C4-2B (cell line): ENCODE measurements around the gene BCL11B.

Experiments used
- H3K27ac ChIP-seq: fragments of 450-650 bp; 2 replicates; pipeline ENCODE4 v1.5.1; 2017
- ZFX ChIP-seq: fragments of 450-650 bp; IDR thresholded peaks from 2 replicates; pipeline ENCODE4 v1.6.1; 2017
- TF ChIP-seq, protein P1 (sequence below): fragments of 450-650 bp; conservative IDR thresholded peaks from 2 replicates; pipeline ENCODE4 v1.5.1; 2017; ENCODE audit warnings: mild to moderate bottlenecking

The BCL11B gene

DNA sequence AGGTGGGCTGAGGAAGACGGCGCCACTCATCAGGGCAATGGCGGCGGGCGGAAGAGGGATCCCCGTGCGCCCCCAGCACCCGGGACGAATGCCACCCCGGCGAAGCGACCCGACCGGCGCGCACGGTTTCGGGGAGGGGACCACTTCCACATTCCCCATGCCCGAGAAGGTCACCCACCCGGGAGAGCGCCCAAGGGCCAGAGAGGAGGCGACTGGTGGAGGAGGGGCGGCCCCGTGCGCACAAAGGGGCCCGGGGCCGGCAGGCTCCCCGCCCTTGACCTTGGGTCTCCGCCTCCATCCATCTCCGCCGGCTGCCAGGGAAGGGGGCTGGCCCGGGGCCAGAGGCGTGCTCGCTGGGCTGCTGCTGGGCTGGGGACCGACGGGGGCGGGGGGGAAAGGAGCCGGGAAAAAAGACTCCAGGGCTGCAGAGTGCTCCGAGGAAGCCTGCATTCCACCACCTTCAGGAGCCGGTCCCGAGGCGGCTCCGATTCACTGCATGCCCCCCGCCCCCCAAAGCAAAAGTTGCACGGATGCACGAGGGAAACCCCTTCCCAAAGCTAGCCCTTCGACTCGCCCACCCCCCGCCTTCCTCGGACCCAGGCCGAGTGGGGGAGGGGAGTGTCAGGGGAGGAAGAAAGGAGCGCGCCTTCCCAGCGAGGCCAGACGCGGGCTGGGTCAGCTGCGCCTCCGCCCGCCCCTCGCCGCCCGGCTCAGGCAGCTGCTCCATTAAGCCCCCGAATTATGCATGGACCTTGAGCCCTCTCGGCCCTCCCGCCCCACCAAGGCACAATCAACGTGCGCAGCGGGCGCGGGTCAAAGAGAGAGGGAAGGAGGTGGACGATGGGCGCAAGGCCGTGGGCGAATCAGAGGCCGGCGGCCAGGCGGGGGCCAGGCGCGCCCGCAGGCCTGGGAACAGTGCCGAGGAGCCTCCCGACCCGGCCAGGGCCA lies 26.2 kb downstream of the BCL11B start:
- no peak overlapping the region for H3K27ac ChIP-seq
- TF ChIP-seq, protein P1, sequence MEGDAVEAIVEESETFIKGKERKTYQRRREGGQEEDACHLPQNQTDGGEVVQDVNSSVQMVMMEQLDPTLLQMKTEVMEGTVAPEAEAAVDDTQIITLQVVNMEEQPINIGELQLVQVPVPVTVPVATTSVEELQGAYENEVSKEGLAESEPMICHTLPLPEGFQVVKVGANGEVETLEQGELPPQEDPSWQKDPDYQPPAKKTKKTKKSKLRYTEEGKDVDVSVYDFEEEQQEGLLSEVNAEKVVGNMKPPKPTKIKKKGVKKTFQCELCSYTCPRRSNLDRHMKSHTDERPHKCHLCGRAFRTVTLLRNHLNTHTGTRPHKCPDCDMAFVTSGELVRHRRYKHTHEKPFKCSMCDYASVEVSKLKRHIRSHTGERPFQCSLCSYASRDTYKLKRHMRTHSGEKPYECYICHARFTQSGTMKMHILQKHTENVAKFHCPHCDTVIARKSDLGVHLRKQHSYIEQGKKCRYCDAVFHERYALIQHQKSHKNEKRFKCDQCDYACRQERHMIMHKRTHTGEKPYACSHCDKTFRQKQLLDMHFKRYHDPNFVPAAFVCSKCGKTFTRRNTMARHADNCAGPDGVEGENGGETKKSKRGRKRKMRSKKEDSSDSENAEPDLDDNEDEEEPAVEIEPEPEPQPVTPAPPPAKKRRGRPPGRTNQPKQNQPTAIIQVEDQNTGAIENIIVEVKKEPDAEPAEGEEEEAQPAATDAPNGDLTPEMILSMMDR: no peak
- no peak for TF ChIP-seq ZFX

DNA sequence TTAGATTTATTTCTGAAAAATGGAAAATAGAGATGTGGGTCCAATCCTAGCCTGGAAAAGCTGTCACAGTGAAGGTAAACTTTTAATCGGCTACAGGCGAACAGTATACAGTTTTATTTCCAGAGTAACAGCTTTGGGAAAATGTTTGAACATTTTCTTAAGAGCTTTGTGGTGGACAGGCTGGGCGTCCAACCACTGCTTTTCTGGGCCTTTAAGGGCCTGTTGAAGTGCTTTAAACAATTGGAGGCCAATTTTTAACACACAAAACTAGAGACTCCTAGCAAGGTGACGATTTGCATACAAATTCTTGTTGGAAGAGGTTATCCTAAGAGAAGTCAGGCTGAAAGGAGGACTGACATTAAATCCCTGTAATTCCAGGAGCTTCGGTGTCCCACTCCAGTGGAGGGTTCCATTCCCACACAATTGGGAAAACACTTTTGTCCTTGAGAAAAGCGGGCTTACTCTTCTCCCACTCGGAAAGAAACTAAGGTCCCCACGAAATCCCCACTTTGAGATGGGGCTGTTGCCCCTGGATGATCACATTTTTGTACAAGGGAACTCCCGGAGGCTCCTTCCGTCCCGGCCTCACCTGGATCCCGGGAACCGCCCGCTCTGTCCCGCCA lies 26.9 kb downstream of the BCL11B start:
- no peak overlapping the region for H3K27ac ChIP-seq

DNA sequence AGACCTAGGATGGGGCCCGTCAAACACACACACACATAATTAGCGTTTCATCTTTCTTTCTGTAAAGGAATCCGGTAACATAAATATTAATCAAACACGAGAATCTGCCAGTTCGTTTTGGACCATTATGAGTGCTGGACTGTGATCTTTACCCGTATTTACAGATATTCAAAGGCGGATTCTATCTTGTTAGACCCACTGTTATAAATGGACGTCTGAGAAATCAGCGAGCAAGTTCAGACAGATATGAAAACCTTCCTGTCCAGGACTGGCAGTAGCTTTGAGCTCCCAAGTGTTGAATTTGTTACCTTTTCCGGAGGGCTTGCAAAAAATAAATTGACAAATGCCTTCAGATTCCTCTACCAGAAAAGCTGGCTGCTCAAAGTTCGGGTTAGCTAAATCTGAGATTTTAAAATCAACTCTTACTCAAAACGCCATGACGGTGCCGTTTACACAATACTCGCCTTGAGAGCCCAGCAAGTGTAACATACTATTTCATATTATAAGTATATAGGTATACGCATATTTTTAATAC lies 27.6 kb downstream of the BCL11B start:
- no peak overlapping the region; the same call in 1 of the 2 replicates for H3K27ac ChIP-seq
- no peak for TF ChIP-seq ZFX

More for the DNA sequence above, 26.9 kb downstream of the BCL11B start:
- TF ChIP-seq ZFX: no peak
- TF ChIP-seq, protein P1: no peak

DNA sequence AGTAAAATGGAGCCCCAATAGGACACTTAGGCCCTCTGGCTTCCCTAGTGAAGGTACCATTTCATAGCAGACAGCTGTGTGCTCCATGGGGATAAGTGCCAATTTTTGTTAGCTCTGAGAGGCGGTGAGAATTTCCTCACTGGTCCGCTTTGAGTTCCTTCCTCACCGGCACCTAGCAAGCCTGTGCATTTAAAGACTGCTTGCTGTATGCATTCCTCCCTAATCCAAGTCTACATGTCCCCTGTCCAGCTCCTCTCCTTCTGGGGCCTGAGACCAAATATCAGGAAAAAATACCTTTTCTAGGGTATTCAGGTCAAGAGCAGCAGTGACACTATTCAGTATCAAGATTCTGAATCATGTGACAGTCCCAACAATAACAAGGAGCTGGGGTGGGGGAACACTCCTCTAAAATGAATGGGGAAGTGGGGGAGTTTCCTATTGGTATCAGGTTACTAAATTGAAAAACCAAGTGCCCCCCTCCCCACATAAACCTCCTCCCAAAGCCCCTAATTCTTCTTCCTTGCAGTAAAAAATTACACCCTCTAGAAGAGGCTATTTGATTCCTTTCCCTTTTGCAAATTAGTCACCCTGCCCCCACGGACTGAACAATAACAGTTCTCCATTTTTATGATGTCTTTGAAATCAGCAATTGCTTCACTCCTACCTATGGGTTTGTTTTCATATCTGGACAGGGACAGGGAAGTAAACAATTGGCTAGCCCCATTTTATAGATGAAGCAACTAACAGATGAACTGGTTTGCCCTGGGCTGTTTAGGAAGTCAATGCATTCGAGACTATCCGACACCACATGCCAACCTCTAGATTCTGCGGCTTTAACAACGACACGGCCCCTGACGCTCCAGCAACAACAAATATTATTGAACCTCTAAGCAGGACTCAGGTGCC lies 28.9 kb downstream of the BCL11B start:
- H3K27ac ChIP-seq: peak overlapping the region; percentile 36; the same call in 1 of the 2 replicates
- TF ChIP-seq, protein P1: no peak
- no peak for TF ChIP-seq ZFX

DNA sequence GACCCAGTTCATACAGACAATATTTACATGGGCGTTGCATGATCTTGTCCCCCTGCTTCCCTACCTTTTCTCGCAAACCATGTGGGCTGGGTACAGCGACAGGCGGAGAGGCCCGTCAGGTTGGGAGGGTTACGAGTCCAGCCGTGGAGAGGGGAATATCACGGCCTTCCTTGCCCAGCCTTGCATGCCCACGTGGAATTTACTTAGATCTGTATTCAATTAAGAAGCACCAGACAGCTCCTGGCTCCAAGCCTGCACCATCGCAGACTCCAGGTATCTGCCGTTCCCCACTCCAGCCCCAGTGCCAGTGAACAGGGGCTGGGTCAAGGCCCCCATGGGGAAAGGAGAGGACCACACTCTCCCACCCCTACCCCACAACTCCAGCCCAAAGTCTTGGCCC lies 29.8 kb downstream of the BCL11B start:
- peak overlapping the region; percentile 36 for H3K27ac ChIP-seq
- TF ChIP-seq ZFX: no peak
- TF ChIP-seq, protein P1: no peak

DNA sequence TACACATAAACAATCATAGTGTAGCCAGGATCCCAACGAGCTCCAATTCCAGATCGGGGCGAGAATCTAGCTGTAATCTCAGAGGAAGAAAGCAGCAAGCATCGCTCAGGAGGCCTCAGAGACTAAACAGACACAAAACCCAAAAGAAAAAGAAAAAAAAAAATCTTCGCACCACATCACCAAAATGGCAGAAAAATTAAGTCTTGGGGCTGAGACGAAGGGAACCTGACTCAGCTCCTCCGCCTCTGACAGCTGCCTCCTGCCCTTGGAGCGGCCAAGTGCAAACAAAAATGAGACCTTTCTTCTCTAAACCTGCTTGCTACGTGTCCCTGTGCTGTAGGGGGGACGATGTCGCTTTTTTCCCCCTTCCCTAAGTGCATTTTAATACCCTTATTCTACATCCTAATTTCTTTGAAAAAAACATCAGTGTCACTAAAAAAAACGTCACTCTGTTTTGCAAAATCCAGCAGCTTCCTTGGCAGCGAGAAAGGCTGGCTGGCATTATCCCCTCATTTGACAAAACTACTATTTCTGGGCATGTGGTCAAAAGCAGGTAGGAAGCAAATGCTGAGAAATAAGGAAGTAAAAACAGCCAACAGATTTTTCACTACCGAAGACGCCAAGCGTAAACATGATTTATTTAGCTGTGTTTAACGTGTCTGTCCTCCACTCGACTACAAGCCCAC lies 30.5 kb downstream of the BCL11B start:
- peak overlapping the region; percentile 36 for H3K27ac ChIP-seq
- TF ChIP-seq, protein P1: no peak
- no peak for TF ChIP-seq ZFX
